Astrocyte (in vitro differentiated cells and primary cell): Measurements from ENCODE around the gene FAM3C.

ENCODE experiments used
- EZH2 ChIP-seq: IDR thresholded peaks from 2 replicates; pipeline ENCODE4 v1.6.1; 2012; ENCODE audit warnings: mild to moderate bottlenecking, low read length, inconsistent platforms; ENCODE audit not compliant: insufficient read depth
- TF ChIP-seq, protein P1 (sequence below): IDR thresholded peaks from 2 replicates; pipeline ENCODE4 v1.5.1; 2011; ENCODE audit warnings: low read depth, mild to moderate bottlenecking, inconsistent platforms, low read length, moderate library complexity; ENCODE audit not compliant: insufficient read depth

DNA sequence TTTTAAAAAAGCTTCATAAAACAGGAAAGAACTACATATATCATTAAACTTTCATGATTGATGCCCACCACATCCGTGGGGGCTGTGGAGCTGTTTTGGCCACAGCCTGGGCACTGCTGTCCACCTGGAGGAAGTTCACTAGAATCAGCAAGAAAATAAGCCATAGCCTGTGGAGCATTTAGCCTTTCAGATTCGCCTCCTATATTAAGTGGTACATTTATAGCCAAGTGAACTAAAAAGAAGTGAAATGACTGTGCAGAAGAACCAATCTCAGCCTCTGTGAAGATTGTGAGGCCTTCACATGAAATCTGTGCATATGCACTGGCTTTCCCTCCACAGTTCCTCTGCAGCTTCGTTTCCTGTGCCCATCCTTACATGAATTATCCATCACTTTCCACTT, 43.8 kb downstream of the FAM3C start:
- TF ChIP-seq EZH2: no peak
- TF ChIP-seq, protein P1, sequence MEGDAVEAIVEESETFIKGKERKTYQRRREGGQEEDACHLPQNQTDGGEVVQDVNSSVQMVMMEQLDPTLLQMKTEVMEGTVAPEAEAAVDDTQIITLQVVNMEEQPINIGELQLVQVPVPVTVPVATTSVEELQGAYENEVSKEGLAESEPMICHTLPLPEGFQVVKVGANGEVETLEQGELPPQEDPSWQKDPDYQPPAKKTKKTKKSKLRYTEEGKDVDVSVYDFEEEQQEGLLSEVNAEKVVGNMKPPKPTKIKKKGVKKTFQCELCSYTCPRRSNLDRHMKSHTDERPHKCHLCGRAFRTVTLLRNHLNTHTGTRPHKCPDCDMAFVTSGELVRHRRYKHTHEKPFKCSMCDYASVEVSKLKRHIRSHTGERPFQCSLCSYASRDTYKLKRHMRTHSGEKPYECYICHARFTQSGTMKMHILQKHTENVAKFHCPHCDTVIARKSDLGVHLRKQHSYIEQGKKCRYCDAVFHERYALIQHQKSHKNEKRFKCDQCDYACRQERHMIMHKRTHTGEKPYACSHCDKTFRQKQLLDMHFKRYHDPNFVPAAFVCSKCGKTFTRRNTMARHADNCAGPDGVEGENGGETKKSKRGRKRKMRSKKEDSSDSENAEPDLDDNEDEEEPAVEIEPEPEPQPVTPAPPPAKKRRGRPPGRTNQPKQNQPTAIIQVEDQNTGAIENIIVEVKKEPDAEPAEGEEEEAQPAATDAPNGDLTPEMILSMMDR: no peak
